ENCODE measurements around the gene NFIA. TPM values are rescaled to one million over a fixed set of nuclear protein-coding genes. Genes with fewer than 3 reads are reported as not detected.

NFIA gene
- total and polyA plus RNA-seq, 5 experiments from 2014 or later = 6.3 to 7.8 (median 7.4) TPM

DNA sequence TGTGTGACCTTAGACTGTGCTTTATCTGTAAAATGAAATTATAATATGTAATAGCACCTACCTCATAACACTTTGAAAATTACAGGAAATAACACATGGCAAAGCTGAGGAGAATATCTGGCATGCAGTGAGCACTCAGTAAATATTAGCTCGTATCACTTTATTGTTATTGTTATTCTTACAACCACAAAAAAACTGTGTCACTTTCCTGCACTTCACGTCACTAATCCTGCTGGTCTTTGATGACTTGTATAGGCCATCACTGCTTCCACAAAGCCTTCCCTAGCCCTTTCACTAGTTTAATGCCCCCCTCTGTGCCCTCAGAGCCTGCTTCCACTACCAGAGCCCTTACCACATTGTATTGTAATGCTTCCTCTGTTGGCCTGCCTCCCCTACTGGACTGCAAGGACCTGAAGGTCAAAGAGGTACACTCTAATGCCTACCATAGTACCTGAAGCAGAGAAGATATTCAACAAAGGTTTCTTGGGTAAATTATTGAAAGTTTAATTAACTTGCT lies 231.6 kb downstream of the NFIA start:
- H3K27me3 Mint-ChIP-seq = no peaks in the 10 kb centered on the region
- POLR2A ChIA-PET = no interaction called here
- ATAC-seq (no peak), DNase-seq (no peak)
- peaks cover 0 to 3% (median 2%) of the 10 kb centered on the region in 3 donors for H3K36me3 Mint-ChIP-seq
- peaks cover 0 to 3% (median 0%) of the 10 kb centered on the region in 4 donors for H3K4me1 Mint-ChIP-seq
- no peaks in the 10 kb centered on the region for H3K9me3 Mint-ChIP-seq
- H3K27ac Mint-ChIP-seq = no peak overlapping the region
- H3K4me3 Mint-ChIP-seq = no peak overlapping the region

DNA sequence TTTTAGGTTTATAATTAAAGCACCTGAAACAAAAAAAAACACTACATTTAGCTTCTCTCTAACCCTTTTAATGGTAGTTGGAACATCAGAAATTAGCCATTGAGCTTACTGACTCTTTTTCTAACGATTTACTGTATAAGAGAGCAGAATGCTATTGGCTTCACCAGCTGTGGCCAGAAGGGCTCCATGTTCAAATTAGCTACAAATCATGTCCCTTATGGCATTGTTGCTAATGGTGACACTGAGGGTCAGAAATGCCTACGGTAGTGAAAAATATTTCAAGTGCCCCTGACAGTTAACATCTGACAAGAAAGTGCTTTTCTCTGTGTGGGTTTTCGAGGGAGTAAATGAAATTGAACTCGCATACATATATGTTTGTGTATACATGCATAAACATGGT lies 232.7 kb downstream of the NFIA start:
- POLR2A ChIA-PET = no interaction called here
- H3K4me3 Mint-ChIP-seq = no peak overlapping the region
- no peaks in the 10 kb centered on the region for H3K9me3 Mint-ChIP-seq
- no peak overlapping the region for H3K27ac Mint-ChIP-seq
- DNase-seq = no peak
- ATAC-seq = no peak
- no peaks in the 10 kb centered on the region for H3K27me3 Mint-ChIP-seq
- H3K4me1 Mint-ChIP-seq = peaks cover 0 to 3% (median 0%) of the 10 kb centered on the region in 4 donors
- peaks cover 0 to 3% (median 2%) of the 10 kb centered on the region in 3 donors for H3K36me3 Mint-ChIP-seq

DNA sequence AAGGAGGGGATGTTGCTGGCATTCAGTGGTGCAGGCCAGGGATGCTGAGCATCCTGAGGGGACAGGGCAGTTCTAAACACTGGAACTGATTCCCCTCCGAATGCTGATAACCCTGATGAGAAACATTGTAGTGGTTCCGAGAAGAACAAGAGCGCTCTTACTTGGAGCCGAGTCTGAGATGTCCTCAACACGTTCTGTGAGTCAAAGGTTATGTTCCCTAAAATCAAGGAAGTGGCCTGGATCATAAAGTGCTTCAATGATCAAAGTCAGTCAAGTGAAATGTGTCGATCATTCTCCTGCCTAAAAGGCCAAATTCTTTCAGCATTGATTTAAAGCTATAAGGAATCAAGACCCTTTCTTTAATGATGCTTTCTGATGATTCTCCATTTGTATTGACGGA lies 234.1 kb downstream of the NFIA start:
- Mint-ChIP-seq H3K4me1 (peaks cover 0 to 3% (median 0%) of the 10 kb centered on the region in 4 donors), H3K9me3 (no peaks in the 10 kb centered on the region), H3K27me3 (no peaks in the 10 kb centered on the region), H3K27ac (no peak overlapping the region), H3K36me3 (peaks cover 0 to 3% (median 2%) of the 10 kb centered on the region in 3 donors), H3K4me3 (no peak overlapping the region)
- DNase-seq (no peak), ATAC-seq (no peak)
- POLR2A ChIA-PET = no interaction called here

DNA sequence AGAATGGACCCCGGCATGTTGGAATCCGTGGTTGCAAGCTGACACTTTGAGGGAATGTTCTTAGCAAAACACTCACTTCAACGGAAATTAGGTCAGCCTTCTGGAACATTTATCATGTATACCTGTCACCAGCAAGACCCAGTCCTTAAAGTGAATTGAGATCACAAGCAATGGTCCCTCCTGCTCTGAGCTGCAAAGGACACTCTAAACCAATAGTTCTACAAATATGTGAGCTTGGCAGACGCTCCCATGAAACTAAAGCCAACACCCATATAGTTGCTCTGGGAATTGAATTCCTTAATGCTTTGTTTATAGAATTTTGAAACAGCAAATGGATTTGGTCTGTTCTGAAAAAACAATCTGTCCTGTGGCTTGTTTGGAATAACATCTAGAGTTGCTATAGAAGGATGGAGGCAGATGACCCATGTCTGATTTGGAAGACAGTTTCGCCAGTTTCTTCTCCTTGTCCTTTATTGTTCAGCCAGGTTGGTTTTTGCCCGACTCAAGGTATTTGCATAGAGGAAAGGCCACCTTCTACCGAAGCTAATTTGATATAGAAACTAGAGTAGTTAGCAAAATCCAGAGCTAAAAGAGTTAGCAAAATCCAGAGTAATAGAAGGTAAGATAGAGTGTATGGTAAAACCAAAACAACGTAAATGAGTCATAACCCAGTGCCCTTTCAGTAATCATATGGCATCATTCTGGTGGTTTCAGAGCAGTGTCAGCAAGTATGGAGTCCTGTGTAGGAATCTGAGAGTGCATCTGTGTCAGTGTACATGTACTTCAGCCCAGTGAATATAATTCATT lies 236.2 kb downstream of the NFIA start:
- Mint-ChIP-seq H3K9me3 (no peaks in the 10 kb centered on the region), H3K4me3 (no peak overlapping the region), H3K36me3 (peaks cover 0 to 2% (median 0%) of the 10 kb centered on the region in 3 donors), H3K27me3 (no peaks in the 10 kb centered on the region), H3K27ac (no peak overlapping the region), H3K4me1 (peaks cover 0 to 3% (median 0%) of the 10 kb centered on the region in 4 donors)
- POLR2A ChIA-PET = no interaction called here
- no peak for DNase-seq
- no peak for ATAC-seq

DNA sequence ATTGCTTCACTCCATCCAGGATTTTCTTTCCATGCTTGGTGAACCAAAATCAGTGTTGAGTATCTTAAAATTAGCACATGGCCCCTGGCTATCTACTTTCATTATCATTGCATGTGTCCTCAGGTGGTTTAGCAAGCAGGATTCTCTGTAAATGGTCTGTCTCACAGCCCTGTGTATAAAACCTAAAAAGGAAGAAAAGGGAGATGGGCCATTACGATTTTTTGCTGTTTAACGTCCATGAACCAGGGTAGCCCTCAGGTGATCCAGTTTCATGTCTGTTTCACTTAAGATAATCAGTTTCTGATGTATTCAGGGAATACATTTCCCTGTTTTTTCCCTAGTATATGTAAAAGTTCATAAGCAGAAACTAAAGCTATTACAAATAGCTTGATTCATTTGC lies 238.2 kb downstream of the NFIA start:
- Mint-ChIP-seq H3K36me3 (no peaks in the 10 kb centered on the region), H3K27ac (no peak overlapping the region), H3K4me3 (no peak overlapping the region), H3K9me3 (no peaks in the 10 kb centered on the region), H3K27me3 (no peaks in the 10 kb centered on the region), H3K4me1 (no peaks in the 10 kb centered on the region)
- POLR2A ChIA-PET = no interaction called here
- ATAC-seq = no peak
- DNase-seq = no peak

DNA sequence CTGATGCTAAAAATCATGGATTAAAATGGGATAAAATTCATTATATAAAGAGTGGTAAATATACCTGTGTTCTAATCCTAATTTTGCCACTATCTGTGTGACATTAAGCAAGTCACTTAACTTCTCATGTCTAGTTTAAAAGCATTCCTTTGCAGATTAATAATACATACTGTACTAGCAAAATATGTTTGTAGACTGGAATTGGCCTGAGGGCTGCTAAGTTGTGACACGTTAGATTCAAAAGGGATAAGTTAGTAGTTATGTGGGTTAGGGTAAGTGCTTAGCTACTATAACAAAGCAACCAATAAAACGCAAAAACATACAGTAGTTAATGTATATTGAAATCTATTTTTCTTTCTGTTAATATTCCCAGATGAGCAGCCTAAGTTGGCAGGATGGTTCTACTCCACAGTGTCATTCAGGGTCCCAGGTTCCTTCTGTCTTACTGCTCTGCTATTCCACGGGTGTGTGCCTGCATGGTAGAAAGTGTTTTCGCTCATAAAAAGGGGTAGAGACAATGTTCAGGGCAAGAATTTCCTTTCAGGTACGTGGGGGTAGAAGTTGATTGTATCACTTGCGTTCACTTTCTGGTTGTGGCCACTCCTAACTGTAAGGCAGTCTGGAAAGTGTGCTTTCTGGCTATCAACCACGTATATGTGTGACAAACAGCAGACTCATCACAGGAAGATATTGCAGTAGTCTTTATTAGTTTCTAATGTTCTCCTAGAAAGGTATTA lies 239.8 kb downstream of the NFIA start:
- no peak overlapping the region for H3K27ac Mint-ChIP-seq
- H3K4me1 Mint-ChIP-seq = no peaks in the 10 kb centered on the region
- H3K9me3 Mint-ChIP-seq = no peaks in the 10 kb centered on the region
- POLR2A ChIA-PET = no interaction called here
- no peaks in the 10 kb centered on the region for H3K27me3 Mint-ChIP-seq
- H3K4me3 Mint-ChIP-seq = no peak overlapping the region
- H3K36me3 Mint-ChIP-seq = no peaks in the 10 kb centered on the region
- ATAC-seq = no peak
- no peak for DNase-seq

DNA sequence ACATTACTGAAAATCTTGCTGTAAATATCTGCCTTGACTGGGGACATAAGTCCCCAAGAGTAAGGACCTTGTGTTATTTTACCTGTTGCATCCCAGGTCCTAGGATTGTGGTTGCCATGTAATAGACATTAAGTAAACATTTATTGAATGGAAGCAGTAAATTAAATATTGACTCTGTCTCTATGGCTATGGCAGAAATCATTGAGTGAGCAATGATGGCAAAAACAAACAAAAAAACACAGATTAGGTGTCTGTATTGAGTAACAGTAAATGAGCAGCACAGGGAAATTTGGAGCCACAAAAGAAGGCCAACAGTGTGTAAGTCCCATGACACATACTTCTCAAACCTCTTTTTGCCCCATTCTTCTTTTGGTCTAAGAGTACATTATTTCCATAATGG lies 240.4 kb downstream of the NFIA start:
- H3K36me3 Mint-ChIP-seq = no peaks in the 10 kb centered on the region
- no peak overlapping the region for H3K27ac Mint-ChIP-seq
- no peak for ATAC-seq
- no peak overlapping the region for H3K4me3 Mint-ChIP-seq
- no peaks in the 10 kb centered on the region for H3K9me3 Mint-ChIP-seq
- POLR2A ChIA-PET = no interaction called here
- no peaks in the 10 kb centered on the region for H3K27me3 Mint-ChIP-seq
- no peaks in the 10 kb centered on the region for H3K4me1 Mint-ChIP-seq
- DNase-seq = no peak

DNA sequence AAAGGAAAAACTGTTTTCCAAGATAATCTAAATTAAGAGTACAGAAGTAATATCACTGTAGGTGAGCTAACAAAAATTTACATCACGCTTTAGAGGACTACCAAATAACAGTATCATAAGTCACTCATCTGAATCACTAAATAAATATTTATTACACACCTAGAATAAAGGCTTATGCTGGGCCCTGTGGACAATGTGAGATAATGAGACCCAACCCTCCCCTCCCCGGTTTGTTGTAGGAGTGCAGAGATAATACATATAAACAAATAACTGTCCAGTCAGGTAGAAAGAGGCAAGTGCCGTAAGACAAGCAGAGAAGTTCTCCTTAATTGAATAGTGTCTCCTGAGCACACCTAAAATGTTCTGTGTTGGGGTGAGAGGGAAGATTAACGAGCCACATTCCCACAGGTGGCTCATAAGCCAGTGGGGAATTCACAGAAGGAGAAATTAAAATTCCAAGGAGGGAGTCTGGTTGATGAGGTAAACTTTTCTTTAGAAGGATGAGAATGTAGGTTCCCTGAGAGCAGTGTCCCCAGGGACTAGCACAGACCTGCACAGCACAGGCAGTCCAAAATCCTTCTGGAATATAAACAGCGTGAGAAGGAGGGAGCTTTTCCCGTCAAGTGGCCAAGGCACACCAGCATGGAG lies 241.4 kb downstream of the NFIA start:
- Mint-ChIP-seq H3K27ac (no peak overlapping the region), H3K4me3 (no peak overlapping the region), H3K36me3 (peaks cover 0 to 2% (median 0%) of the 10 kb centered on the region in 3 donors), H3K27me3 (no peaks in the 10 kb centered on the region), H3K4me1 (no peaks in the 10 kb centered on the region), H3K9me3 (no peaks in the 10 kb centered on the region)
- POLR2A ChIA-PET = no interaction called here
- DNase-seq (no peak), ATAC-seq (no peak)

DNA sequence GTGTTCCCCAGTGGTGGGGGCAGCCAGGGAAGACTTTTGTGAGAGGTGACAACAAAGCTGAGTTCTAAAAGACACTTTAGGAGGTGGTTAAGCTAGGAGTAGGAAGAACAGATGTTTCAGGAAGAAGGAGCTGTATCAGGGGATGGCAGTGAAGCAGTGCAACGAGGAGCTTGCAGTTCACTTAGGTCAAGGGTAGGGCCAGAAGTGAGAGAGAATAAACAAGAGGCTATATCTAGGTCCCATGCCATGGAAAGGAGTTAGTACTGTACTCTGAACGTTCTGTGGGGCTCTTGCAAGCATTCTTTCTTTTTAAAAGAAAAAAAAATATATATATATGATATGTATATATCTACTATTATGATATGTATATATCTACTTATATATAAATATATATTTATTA lies 244.4 kb downstream of the NFIA start:
- peak overlapping the region in 2 of 10 donors; percentile 11 to 18 for H3K27ac Mint-ChIP-seq
- no peak for ATAC-seq
- no peak for DNase-seq
- H3K27me3 Mint-ChIP-seq = peaks cover 0 to 2% (median 0%) of the 10 kb centered on the region in 5 donors
- POLR2A ChIA-PET = no interaction called here
- H3K4me3 Mint-ChIP-seq = no peak overlapping the region
- H3K4me1 Mint-ChIP-seq = peaks cover 0 to 3% (median 0%) of the 10 kb centered on the region in 4 donors
- H3K36me3 Mint-ChIP-seq = peaks cover 0 to 2% (median 0%) of the 10 kb centered on the region in 3 donors
- no peaks in the 10 kb centered on the region for H3K9me3 Mint-ChIP-seq

DNA sequence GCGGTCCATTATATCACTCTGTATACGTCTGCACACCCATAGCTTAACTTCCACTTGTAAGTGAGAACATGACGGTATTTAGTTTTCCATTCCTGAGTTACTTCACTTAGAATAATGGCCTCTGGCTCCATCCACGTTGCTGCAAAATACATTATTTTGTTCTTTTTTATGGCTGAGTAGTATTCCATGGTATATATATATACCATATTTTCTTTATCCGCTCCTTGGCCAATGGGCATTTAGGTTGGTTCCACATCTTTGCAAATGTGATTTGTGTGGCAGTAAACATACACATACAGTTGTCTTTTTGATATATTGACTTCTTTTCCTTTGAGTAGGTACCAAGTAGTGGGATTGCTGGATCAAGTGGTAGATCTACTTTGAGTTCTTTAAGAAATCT lies 245.1 kb downstream of the NFIA start:
- Mint-ChIP-seq H3K4me3 (no peak overlapping the region), H3K4me1 (peaks cover 0 to 3% (median 0%) of the 10 kb centered on the region in 4 donors), H3K27ac (no peak overlapping the region), H3K9me3 (no peaks in the 10 kb centered on the region), H3K36me3 (peaks cover 0 to 2% (median 2%) of the 10 kb centered on the region in 3 donors), H3K27me3 (peaks cover 0 to 2% (median 0%) of the 10 kb centered on the region in 5 donors)
- POLR2A ChIA-PET = no interaction called here
- DNase-seq (no peak), ATAC-seq (no peak)

DNA sequence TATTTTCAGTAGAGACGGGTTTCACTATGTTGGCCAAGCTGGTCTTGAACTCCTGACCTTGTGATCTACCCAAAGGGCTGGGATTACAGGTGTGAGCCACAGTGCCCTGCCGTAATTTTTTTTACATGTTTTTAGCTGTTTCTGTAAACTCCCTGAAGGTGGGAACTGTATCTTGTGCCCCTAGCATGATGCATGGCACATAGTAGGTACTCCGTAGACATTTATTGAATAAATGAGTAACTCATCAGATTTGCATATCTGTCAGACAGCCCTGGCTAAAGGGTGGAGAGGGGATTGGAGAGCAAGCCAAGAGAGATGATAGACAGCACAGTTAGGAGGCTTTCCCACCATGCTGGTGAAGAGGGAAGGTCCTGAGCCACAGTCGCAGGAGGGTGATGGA lies 247.2 kb downstream of the NFIA start:
- Mint-ChIP-seq H3K27ac (no peak overlapping the region), H3K4me1 (peaks cover 0 to 3% (median 0%) of the 10 kb centered on the region in 4 donors), H3K36me3 (peaks cover 0 to 8% (median 2%) of the 10 kb centered on the region in 3 donors), H3K9me3 (no peaks in the 10 kb centered on the region), H3K4me3 (no peak overlapping the region), H3K27me3 (peaks cover 0 to 2% (median 0%) of the 10 kb centered on the region in 5 donors)
- POLR2A ChIA-PET = no interaction called here
- DNase-seq = no peak
- ATAC-seq = no peak

DNA sequence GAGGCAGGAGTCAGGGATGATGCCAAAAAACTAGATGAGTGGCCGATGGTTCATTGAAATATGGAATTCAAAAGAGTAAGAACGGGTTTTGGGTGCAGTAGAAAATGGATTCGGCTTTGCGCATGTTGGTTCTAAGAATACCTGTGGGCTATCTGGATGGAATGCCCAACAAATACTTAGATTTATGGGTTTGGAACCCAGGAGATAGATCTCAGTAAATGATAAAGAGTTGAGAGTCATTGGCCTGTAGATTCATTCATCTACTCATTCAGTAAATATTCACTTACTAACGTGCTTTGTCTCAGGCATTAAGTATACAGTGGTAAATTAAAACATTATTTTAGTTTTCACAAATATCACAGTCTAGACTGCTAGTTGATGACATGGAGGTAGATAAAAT lies 247.7 kb downstream of the NFIA start:
- no peak overlapping the region for H3K27ac Mint-ChIP-seq

DNA sequence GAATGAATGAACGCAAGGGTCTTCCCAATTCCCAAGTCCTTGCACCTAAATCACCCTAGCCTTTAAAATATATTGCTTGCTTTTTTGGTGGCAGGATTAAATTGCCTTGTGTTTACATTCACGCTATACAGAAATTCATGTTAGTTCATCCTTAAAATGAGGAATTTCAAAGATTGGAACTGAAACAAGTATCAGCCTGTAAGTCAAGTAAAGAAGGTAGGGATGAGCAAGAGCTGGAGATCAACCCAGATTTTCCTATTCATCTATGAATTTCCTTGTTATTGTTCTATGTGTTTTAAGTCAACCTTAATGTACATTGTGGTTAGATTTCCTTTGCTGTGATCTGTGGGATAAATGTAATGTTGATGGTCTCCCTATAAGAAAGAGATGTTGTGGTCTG lies 248.2 kb downstream of the NFIA start:
- Mint-ChIP-seq H3K9me3 (no peaks in the 10 kb centered on the region), H3K4me3 (no peak overlapping the region), H3K4me1 (peaks cover 0 to 3% (median 0%) of the 10 kb centered on the region in 4 donors), H3K27ac (no peak overlapping the region), H3K27me3 (peaks cover 0 to 2% (median 0%) of the 10 kb centered on the region in 5 donors), H3K36me3 (peaks cover 0 to 8% (median 2%) of the 10 kb centered on the region in 3 donors)
- no peak for DNase-seq
- POLR2A ChIA-PET = no interaction called here
- no peak for ATAC-seq

More for the DNA sequence above, 247.7 kb downstream of the NFIA start:
- DNase-seq (no peak), ATAC-seq (no peak)
- H3K9me3 Mint-ChIP-seq = no peaks in the 10 kb centered on the region
- POLR2A ChIA-PET = no interaction called here
- H3K27me3 Mint-ChIP-seq = peaks cover 0 to 2% (median 0%) of the 10 kb centered on the region in 5 donors
- peaks cover 0 to 3% (median 0%) of the 10 kb centered on the region in 4 donors for H3K4me1 Mint-ChIP-seq
- H3K4me3 Mint-ChIP-seq = no peak overlapping the region
- H3K36me3 Mint-ChIP-seq = peaks cover 0 to 8% (median 2%) of the 10 kb centered on the region in 3 donors

Measured in naive thymus-derived CD8-positive, alpha-beta T cell (primary cell).